ENCODE data around the gene CABCOCO1. TPM values are rescaled to one million over a fixed set of nuclear protein-coding genes. Genes with fewer than 3 reads are reported as not detected.

CABCOCO1 gene
- total RNA-seq, 2 donors from 2014 or later = 1.0 to 1.1 TPM

GRCh38 chr10:61640856-61641255 is 21.9 kb upstream of the CABCOCO1 start:
- no peak overlapping the region for H3K4me3 ChIP-seq (ENCODE audit: low read length)
- Mint-ChIP-seq H3K27ac (no peak overlapping the region), H3K4me1 (peaks cover 7% of the 10 kb centered on the region), H3K9me3 (no peaks in the 10 kb centered on the region), H3K27me3 (ENCODE audit: insufficient read depth) (no peaks in the 10 kb centered on the region), H3K4me3 (no peak overlapping the region), H3K36me3 (ENCODE audit: low read depth) (no peaks in the 10 kb centered on the region)
- no peak overlapping the region for H3K9ac ChIP-seq (ENCODE audit: extremely low read depth, low read length, poor library complexity, severe bottlenecking)
- no peaks in the 10 kb centered on the region for H3K4me1 ChIP-seq (ENCODE audit: control insufficient read depth, insufficient read depth, low read length)
- no peaks in the 10 kb centered on the region for H3K9me3 ChIP-seq (ENCODE audit: control insufficient read depth, low read length)
- no peaks in the 10 kb centered on the region for H3K27me3 ChIP-seq (ENCODE audit: control insufficient read depth, insufficient read depth, low read length, poor library complexity, severe bottlenecking)
- TF ChIP-seq, protein P1, sequence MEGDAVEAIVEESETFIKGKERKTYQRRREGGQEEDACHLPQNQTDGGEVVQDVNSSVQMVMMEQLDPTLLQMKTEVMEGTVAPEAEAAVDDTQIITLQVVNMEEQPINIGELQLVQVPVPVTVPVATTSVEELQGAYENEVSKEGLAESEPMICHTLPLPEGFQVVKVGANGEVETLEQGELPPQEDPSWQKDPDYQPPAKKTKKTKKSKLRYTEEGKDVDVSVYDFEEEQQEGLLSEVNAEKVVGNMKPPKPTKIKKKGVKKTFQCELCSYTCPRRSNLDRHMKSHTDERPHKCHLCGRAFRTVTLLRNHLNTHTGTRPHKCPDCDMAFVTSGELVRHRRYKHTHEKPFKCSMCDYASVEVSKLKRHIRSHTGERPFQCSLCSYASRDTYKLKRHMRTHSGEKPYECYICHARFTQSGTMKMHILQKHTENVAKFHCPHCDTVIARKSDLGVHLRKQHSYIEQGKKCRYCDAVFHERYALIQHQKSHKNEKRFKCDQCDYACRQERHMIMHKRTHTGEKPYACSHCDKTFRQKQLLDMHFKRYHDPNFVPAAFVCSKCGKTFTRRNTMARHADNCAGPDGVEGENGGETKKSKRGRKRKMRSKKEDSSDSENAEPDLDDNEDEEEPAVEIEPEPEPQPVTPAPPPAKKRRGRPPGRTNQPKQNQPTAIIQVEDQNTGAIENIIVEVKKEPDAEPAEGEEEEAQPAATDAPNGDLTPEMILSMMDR (conservative IDR thresholded peaks at IDR 0.05) = no peak
- H3K27ac ChIP-seq (ENCODE audit: low read depth, low read length) = no peak overlapping the region
- H3K36me3 ChIP-seq (ENCODE audit: control insufficient read depth, insufficient read depth, low read length) = no peaks in the 10 kb centered on the region
- WGBS, 2 experiments (ENCODE audit: insufficient coverage in 1 of 2, insufficient read length in 1 of 2) = 92% methylated on average over 3 of the region's 3 CpGs; no CpG with 5 or more reads in 1 of the 2 experiments
- no peak for DNase-seq

GRCh38 chr10:61642150-61642571 is 20.6 kb upstream of the CABCOCO1 start:
- no peak overlapping the region for H3K4me3 Mint-ChIP-seq
- DNase-seq = no peak
- WGBS, 2 experiments (ENCODE audit: insufficient coverage in 1 of 2, insufficient read length in 1 of 2) = 93 to 100% methylated on average over 1 to 2 of the region's 2 CpGs

GRCh38 chr10:61642676-61643075 is 20.1 kb upstream of the CABCOCO1 start:
- Mint-ChIP-seq H3K36me3 (ENCODE audit: low read depth) (no peaks in the 10 kb centered on the region), H3K9me3 (no peaks in the 10 kb centered on the region), H3K4me1 (peaks cover 7% of the 10 kb centered on the region), H3K27ac (no peak overlapping the region), H3K27me3 (ENCODE audit: insufficient read depth) (no peaks in the 10 kb centered on the region), H3K4me3 (no peak overlapping the region)
- Histone ChIP-seq H3K4me3 (ENCODE audit: low read length) (no peak overlapping the region), H3K9me3 (ENCODE audit: control insufficient read depth, low read length) (no peaks in the 10 kb centered on the region), H3K4me1 (ENCODE audit: control insufficient read depth, insufficient read depth, low read length) (no peaks in the 10 kb centered on the region), H3K9ac (ENCODE audit: extremely low read depth, low read length, poor library complexity, severe bottlenecking) (no peak overlapping the region), H3K36me3 (ENCODE audit: control insufficient read depth, insufficient read depth, low read length) (no peaks in the 10 kb centered on the region), H3K27me3 (ENCODE audit: control insufficient read depth, insufficient read depth, low read length, poor library complexity, severe bottlenecking) (no peaks in the 10 kb centered on the region), H3K27ac (ENCODE audit: low read depth, low read length) (no peak overlapping the region)
- TF ChIP-seq, protein P1 (conservative IDR thresholded peaks at IDR 0.05) = no peak
- WGBS, 2 experiments (ENCODE audit: insufficient coverage in 1 of 2, insufficient read length in 1 of 2) = 92 to 100% methylated on average over 2 of the region's 4 CpGs
- DNase-seq = no peak

More at GRCh38 chr10:61642150-61642571, 20.6 kb upstream of the CABCOCO1 start:
- no peaks in the 10 kb centered on the region for H3K9me3 ChIP-seq (ENCODE audit: control insufficient read depth, low read length)
- H3K27ac ChIP-seq (ENCODE audit: low read depth, low read length) = no peak overlapping the region
- H3K9me3 Mint-ChIP-seq = no peaks in the 10 kb centered on the region
- no peaks in the 10 kb centered on the region for H3K4me1 ChIP-seq (ENCODE audit: control insufficient read depth, insufficient read depth, low read length)
- TF ChIP-seq, protein P1 (conservative IDR thresholded peaks at IDR 0.05) = no peak
- H3K36me3 Mint-ChIP-seq (ENCODE audit: low read depth) = no peaks in the 10 kb centered on the region
- no peak overlapping the region for H3K4me3 ChIP-seq (ENCODE audit: low read length)
- no peaks in the 10 kb centered on the region for H3K27me3 ChIP-seq (ENCODE audit: control insufficient read depth, insufficient read depth, low read length, poor library complexity, severe bottlenecking)
- H3K27ac Mint-ChIP-seq = no peak overlapping the region
- peaks cover 7% of the 10 kb centered on the region for H3K4me1 Mint-ChIP-seq
- no peaks in the 10 kb centered on the region for H3K27me3 Mint-ChIP-seq (ENCODE audit: insufficient read depth)
- no peaks in the 10 kb centered on the region for H3K36me3 ChIP-seq (ENCODE audit: control insufficient read depth, insufficient read depth, low read length)
- H3K9ac ChIP-seq (ENCODE audit: extremely low read depth, low read length, poor library complexity, severe bottlenecking) = no peak overlapping the region

Measured in endodermal cell (in vitro differentiated cells).